Gastroesophageal sphincter (tissue), 4 donors: Measurements from ENCODE around the gene CACNA2D3. TPM values are rescaled to one million over a fixed set of nuclear protein-coding genes. Genes with fewer than 3 reads are reported as not detected.
A peak's percentile ranks its signal among the peaks of the same experiment; 100 is the strongest.

Source experiments
- ATAC-seq: fragments of 150-250 bp; one replicate; pipeline ENCODE4 v1.9.1; 2016; ENCODE audit warnings: mild to moderate bottlenecking, moderate library complexity
- H3K27ac ChIP-seq, 4 donors: fragments of 200-600 bp; sonication (generic) in 3 of 4; 1 replicate in 3 of 4; 2 replicates in 1 of 4; pipeline ENCODE4 v1.5.1; 2016 to 2019
- H3K27me3 ChIP-seq: fragments of 200-600 bp; sonication (generic); one replicate; pipeline ENCODE4 v1.5.1; 2019
- H3K36me3 ChIP-seq, 2 donors: fragments of 200-600 bp; sonication (generic); one replicate each; pipeline ENCODE4 v1.5.1; 2019; ENCODE audit warnings: control low read depth in 1 of 2
- H3K4me1 ChIP-seq, 3 donors: fragments of 200-600 bp; sonication (generic); 1 replicate in 2 of 3; 2 replicates in 1 of 3; pipeline ENCODE4 v1.5.1; 2016 to 2019; ENCODE audit warnings: control low read depth in 2 of 3
- H3K4me3 ChIP-seq, 2 donors: fragments of 200-600 bp; sonication (generic); one replicate each; pipeline ENCODE4 v1.5.1; 2019; ENCODE audit warnings: mild to moderate bottlenecking in 1 of 2, moderate library complexity in 1 of 2
- H3K9me3 ChIP-seq, 3 donors: fragments of 200-600 bp; sonication (generic); one replicate each; pipeline ENCODE4 v1.5.1; 2017 to 2019; ENCODE audit warnings: control low read depth in 2 of 3
- CTCF ChIP-seq, 4 experiments: fragments of 200-600 bp in 2 of 4; fragments of 450-650 bp in 2 of 4; sonication (generic) in 1 of 4; IDR thresholded peaks; one replicate each; pipeline ENCODE4 v1.5.1; 2017 to 2019; ENCODE audit warnings: antibody characterized with exemption in 4 of 4, mild to moderate bottlenecking in 2 of 4, moderate library complexity in 2 of 4
- EP300 ChIP-seq: sonication (generic); formaldehyde crosslinking; IDR thresholded peaks from one replicate; pipeline ENCODE4 v1.6.1; 2017; ENCODE audit warnings: antibody characterized with exemption, mild to moderate bottlenecking
- POLR2A ChIP-seq, 2 donors: fragments of 450-650 bp; IDR thresholded peaks; one replicate each; pipeline ENCODE4 v1.6.1; 2017; ENCODE audit warnings: antibody characterized with exemption in 2 of 2, mild to moderate bottlenecking in 2 of 2, moderate library complexity in 1 of 2
- POLR2AphosphoS5 ChIP-seq: sonication (generic); formaldehyde crosslinking; IDR thresholded peaks from one replicate; pipeline ENCODE4 v1.6.1; 2017; ENCODE audit warnings: antibody characterized with exemption
- WGBS, 2 donors: methylation state at CpG; one replicate each; pipeline ENCODE4 v1.1.5; 2018; ENCODE audit warnings: low coverage in 1 of 2; 5-methylcytosine and 5-hydroxymethylcytosine counted together
- total RNA-seq, 4 donors: library from RNA; depleted of rRNA; stranded (reverse); fragments of >200 nt; gene quantifications; one replicate each; pipeline ENCODE4 v1.1.0, GENCODE V29; 2016

The CACNA2D3 gene
- total RNA-seq, 4 donors from 2014 or later = 0.94 to 6.5 (median 3.5) TPM

GRCh38 chr3:54121414-54122323 lies 683 bp upstream of the CACNA2D3 start:
- no peak for TF ChIP-seq POLR2A (IDR thresholded peaks at IDR 0.05)
- no peak for TF ChIP-seq EP300
- TF ChIP-seq CTCF (IDR thresholded peaks at IDR 0.05) = peak in 1 of 4 experiments; percentile 15
- TF ChIP-seq POLR2AphosphoS5 = no peak
- H3K27me3 ChIP-seq = peaks cover 54% of the 10 kb centered on the region
- peak overlapping the region in 3 of 4 donors; percentile 65 to 86 (median 75) for H3K27ac ChIP-seq
- H3K4me1 ChIP-seq = peaks cover 0 to 44% (median 7%) of the 10 kb centered on the region in 3 donors
- H3K4me3 ChIP-seq = peak overlapping the region; percentile 71 to 80
- H3K9me3 ChIP-seq = no peaks in the 10 kb centered on the region
- WGBS, 2 donors = no CpG with 5 or more reads among the region's 107 CpGs
- peak; percentile 59 for ATAC-seq
- H3K36me3 ChIP-seq = no peaks in the 10 kb centered on the region

DNA sequence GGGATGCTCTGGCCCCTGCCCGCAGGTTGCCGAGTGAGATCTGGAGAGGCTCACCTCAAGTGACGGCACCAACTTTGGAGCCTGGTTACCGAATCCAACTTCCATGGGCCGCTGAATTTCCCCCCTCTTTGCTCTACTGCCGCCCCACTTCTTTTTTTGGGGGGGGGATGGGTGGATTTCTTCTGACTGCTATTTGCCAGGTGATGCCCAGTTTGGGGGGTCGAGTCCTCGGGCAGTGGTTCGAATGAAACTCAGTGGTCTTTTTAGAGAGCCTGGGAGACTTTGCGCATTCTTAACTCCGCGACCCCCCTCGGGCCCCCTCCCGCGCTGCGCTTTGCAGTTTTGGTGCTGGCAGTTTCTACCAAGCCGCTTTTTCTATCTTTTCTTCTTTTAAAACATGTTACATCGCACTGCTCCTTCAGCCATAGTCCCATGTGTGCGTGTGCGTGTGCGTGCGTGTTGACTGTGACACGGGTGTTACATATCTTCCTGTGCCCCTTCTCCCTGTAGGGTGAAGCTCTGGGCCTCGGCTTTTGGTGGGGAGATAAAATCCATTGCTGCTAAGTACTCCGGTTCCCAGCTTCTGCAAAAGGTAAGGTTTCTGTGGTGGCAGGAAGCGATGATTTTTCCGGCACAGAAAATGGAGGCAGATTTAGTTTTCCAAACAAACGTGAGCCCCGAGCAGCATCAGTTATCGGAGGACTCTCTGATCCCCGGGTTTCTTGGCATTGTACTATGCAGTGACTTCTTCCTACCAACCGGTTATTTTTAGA lies 837 bp downstream of the CACNA2D3 start:
- Histone ChIP-seq H3K4me3 (peak overlapping the region; percentile 71 to 80), H3K27me3 (peaks cover 42% of the 10 kb centered on the region), H3K4me1 (peaks cover 0 to 44% (median 7%) of the 10 kb centered on the region in 3 donors), H3K9me3 (no peaks in the 10 kb centered on the region), H3K36me3 (no peaks in the 10 kb centered on the region), H3K27ac (peak overlapping the region in 3 of 4 donors; percentile 65 to 86 (median 75))
- TF ChIP-seq POLR2A (IDR thresholded peaks at IDR 0.05) (no peak), POLR2AphosphoS5 (no peak), CTCF (IDR thresholded peaks at IDR 0.05) (no peak)
- WGBS, 2 donors = 2% methylated on average over 20 to 24 of the region's 32 CpGs
- no peak for ATAC-seq

- H3K9me3 ChIP-seq = no peaks in the 10 kb centered on the region
- peak overlapping the region; percentile 71 to 80 for H3K4me3 ChIP-seq
- no peak for ATAC-seq
- peaks cover 42% of the 10 kb centered on the region for H3K27me3 ChIP-seq
- H3K36me3 ChIP-seq = no peaks in the 10 kb centered on the region
- TF ChIP-seq POLR2A (IDR thresholded peaks at IDR 0.05) = no peak
- no peak for TF ChIP-seq EP300
- 3 to 7% methylated on average over 3 to 10 of the region's 10 CpGs for WGBS, 2 donors
- H3K27ac ChIP-seq = peak overlapping the region in 3 of 4 donors; percentile 65 to 86 (median 75)
- H3K4me1 ChIP-seq = peaks cover 0 to 44% (median 7%) of the 10 kb centered on the region in 3 donors
These were observed 1.4 kb downstream of the CACNA2D3 start for GRCh38 chr3:54123776-54124196.

DNA sequence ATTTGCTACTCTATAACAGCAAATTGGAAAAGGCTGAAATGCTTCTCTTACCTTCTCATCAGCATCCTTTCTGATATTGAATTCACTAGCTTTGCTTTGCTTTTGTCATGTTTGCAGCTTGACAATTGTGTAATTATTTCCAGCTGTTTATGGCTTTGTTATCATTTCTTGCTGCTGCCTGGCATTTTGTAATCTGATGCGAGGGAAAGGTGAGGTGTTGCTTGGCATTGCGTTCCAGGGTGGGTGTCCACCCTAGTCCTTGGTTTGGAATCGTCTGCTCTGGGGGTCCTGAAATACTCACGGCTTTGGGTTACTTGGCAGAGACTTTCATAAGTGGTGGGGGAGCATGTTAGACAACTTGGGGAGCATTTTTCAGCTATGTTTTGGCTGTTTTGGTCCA lies 2.9 kb downstream of the CACNA2D3 start:
- H3K27me3 ChIP-seq = peaks cover 28% of the 10 kb centered on the region
- H3K4me1 ChIP-seq = peaks cover 0 to 43% (median 7%) of the 10 kb centered on the region in 3 donors
- no peaks in the 10 kb centered on the region for H3K36me3 ChIP-seq
- WGBS, 2 donors = 29 to 77% methylated on average over 3 to 4 of the region's 4 CpGs
- no peaks in the 10 kb centered on the region for H3K9me3 ChIP-seq
- H3K4me3 ChIP-seq = no peak overlapping the region
- ATAC-seq = no peak
- TF ChIP-seq EP300 = no peak
- TF ChIP-seq CTCF (IDR thresholded peaks at IDR 0.05) = no peak
- TF ChIP-seq POLR2A (IDR thresholded peaks at IDR 0.05) = no peak
- no peak for TF ChIP-seq POLR2AphosphoS5
- H3K27ac ChIP-seq = no peak overlapping the region

DNA sequence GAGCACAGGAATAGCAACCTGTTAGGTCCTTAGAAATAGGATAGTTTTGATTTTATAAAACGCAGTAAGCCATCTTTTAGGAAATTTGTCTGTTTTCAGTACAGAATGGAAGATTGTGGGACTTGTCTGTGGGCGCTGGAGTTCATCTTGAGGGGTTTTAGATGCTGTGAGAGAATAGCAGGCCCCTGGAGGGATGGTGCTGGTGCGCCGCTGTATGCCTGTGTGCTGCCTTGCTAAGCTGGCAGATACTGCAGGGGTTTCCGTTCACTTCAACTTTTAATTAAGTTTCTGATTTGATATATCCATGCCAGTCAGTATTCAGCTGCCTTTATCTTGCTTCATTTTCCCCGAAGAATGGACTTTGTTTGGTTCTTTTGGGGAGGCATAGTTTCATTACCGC lies 4.2 kb downstream of the CACNA2D3 start:
- Histone ChIP-seq H3K9me3 (no peaks in the 10 kb centered on the region), H3K27me3 (peaks cover 15% of the 10 kb centered on the region), H3K27ac (no peak overlapping the region), H3K4me3 (no peak overlapping the region), H3K36me3 (no peaks in the 10 kb centered on the region), H3K4me1 (peaks cover 0 to 30% (median 0%) of the 10 kb centered on the region in 3 donors)
- WGBS, 2 donors = 74 to 93% methylated on average over 7 of the region's 7 CpGs
- ATAC-seq = no peak
- TF ChIP-seq POLR2AphosphoS5 = no peak
- TF ChIP-seq EP300 = no peak
- no peak for TF ChIP-seq CTCF (IDR thresholded peaks at IDR 0.05)
- no peak for TF ChIP-seq POLR2A (IDR thresholded peaks at IDR 0.05)
